ENCODE results near the gene LDB3. TPM values are rescaled to one million over a fixed set of nuclear protein-coding genes. Genes with fewer than 3 reads are reported as not detected.

LDB3 gene
- polyA plus RNA-seq, 1 donor (not counting 4 experiments of a cell fraction or from before 2014, with no cell fraction given): 0.01 TPM

DNA sequence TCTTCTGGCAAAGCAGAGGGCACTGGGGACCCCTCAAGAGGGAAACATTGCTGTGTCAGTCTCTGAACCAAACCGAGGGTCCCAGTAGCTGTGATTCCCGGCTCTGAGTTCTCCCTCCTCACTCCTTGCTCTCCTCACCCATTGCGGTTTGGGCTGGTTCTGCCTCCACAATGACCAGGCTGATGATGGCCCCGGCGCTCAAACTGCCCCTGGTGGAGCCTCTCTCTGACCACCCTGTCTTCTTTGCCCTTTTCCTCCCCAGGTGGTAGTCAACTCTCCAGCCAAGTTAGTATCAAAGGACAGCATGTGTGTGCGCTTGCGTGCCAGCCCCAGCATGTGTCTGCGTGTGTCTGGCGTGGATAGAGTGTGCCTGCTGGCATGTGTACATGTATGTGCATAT is 17.1 kb downstream of the LDB3 start:
- Histone ChIP-seq H2AFZ (ENCODE audit: control insufficient read depth, low read length) (no peak overlapping the region), H3K4me1 (ENCODE audit: control insufficient read depth, extremely low read depth, insufficient read depth, low read length) (no peaks in the 10 kb centered on the region), H3K9me1 (ENCODE audit: control insufficient read depth, extremely low read depth, insufficient read depth, low read length) (no peaks in the 10 kb centered on the region), H3K4me3 (ENCODE audit: control insufficient read depth in 2 of 3, extremely low read depth in 1 of 3, insufficient read depth in 2 of 3, low read depth in 1 of 3, low read length in 3 of 3) (no peak overlapping the region), H3K9me3 (ENCODE audit: control insufficient read depth, low read depth, low read length) (no peaks in the 10 kb centered on the region), H3K4me2 (ENCODE audit: control insufficient read depth, extremely low read depth, insufficient read depth, low read depth, low read length) (no peak overlapping the region), H3K79me2 (ENCODE audit: control insufficient read depth, insufficient read depth, low read length) (no peaks in the 10 kb centered on the region), H3K27ac (ENCODE audit: control insufficient read depth, insufficient read depth, low read length) (no peak overlapping the region), H3K36me3 (ENCODE audit: control insufficient read depth in 2 of 2, extremely low read depth in 1 of 2, insufficient read depth in 2 of 2, low read length in 2 of 2) (no peaks in the 10 kb centered on the region), H4K20me1 (ENCODE audit: control insufficient read depth, extremely low read depth, insufficient read depth, low read length) (no peaks in the 10 kb centered on the region), H3K9ac (ENCODE audit: control insufficient read depth, extremely low read depth, insufficient read depth, low read length) (no peak overlapping the region), H3K27me3 (ENCODE audit: control insufficient read depth, extremely low read depth, insufficient read depth, low read length) (peaks cover 27% of the 10 kb centered on the region)
- dilution Hi-C loops (cut with MboI; ENCODE audit: extremely low pct_ligation_motif_present, low sequenced_read_pairs): no loop called here
- TF ChIP-seq, protein P1, sequence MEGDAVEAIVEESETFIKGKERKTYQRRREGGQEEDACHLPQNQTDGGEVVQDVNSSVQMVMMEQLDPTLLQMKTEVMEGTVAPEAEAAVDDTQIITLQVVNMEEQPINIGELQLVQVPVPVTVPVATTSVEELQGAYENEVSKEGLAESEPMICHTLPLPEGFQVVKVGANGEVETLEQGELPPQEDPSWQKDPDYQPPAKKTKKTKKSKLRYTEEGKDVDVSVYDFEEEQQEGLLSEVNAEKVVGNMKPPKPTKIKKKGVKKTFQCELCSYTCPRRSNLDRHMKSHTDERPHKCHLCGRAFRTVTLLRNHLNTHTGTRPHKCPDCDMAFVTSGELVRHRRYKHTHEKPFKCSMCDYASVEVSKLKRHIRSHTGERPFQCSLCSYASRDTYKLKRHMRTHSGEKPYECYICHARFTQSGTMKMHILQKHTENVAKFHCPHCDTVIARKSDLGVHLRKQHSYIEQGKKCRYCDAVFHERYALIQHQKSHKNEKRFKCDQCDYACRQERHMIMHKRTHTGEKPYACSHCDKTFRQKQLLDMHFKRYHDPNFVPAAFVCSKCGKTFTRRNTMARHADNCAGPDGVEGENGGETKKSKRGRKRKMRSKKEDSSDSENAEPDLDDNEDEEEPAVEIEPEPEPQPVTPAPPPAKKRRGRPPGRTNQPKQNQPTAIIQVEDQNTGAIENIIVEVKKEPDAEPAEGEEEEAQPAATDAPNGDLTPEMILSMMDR (optimal IDR thresholded peaks at IDR 0.05 in 1 of 3, IDR thresholded peaks at IDR 0.05 in 1 of 3, conservative IDR thresholded peaks at IDR 0.05 in 1 of 3; ENCODE audit: extremely low read depth in 1 of 3, insufficient read depth in 2 of 3, low read length in 3 of 3): no peak
- TF ChIP-seq EZH2 (IDR thresholded peaks at IDR 0.05; ENCODE audit: low read length): no peak
- DNase-seq (ENCODE audit: low read depth, low spot score): no peak
- FAIRE-seq: no peak

DNA sequence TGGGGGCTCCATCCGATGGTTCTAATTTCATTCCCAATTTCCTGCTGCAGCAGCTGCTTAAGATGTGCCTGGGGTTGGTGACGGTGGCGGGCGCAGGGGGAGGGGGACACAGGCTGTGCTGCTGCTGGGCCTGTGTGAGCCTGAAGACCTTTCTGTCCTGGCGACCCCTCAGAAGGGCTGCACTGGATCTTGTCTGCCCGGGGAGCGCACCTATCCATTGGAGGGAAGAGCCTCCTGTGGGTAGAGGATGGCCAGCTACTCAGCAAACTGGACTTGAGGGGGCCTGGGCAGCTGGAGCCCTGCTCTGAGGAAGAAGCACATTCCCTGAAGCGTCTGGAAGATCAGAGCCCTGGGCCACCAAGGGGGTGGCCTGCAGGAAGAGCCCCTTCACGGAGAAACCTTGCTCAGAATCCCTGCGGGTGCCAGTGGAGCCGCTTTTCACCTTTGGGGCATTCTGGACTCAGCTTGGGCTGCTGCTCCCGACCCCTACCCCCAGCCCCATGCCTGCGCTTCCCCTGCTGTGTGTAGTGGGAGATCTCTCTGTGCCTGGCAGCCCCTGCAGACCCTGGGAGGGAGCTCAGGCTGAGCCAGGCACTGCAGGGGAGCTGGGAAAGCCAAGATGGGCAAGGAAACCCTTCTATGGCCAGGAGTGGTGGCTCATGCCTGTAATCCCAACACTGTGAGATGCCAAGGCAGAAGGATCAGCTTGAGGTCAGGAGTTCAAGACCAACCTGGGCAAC is 17.8 kb downstream of the LDB3 start:
- Histone ChIP-seq H3K79me2 (ENCODE audit: control insufficient read depth, insufficient read depth, low read length) (no peaks in the 10 kb centered on the region), H3K27ac (ENCODE audit: control insufficient read depth, insufficient read depth, low read length) (no peak overlapping the region), H3K9me3 (ENCODE audit: control insufficient read depth, low read depth, low read length) (no peaks in the 10 kb centered on the region), H3K9me1 (ENCODE audit: control insufficient read depth, extremely low read depth, insufficient read depth, low read length) (no peaks in the 10 kb centered on the region), H3K27me3 (ENCODE audit: control insufficient read depth, extremely low read depth, insufficient read depth, low read length) (peaks cover 31% of the 10 kb centered on the region), H3K36me3 (ENCODE audit: control insufficient read depth in 2 of 2, extremely low read depth in 1 of 2, insufficient read depth in 2 of 2, low read length in 2 of 2) (no peaks in the 10 kb centered on the region), H4K20me1 (ENCODE audit: control insufficient read depth, extremely low read depth, insufficient read depth, low read length) (no peaks in the 10 kb centered on the region), H3K4me3 (ENCODE audit: control insufficient read depth in 2 of 3, extremely low read depth in 1 of 3, insufficient read depth in 2 of 3, low read depth in 1 of 3, low read length in 3 of 3) (no peak overlapping the region), H3K9ac (ENCODE audit: control insufficient read depth, extremely low read depth, insufficient read depth, low read length) (no peak overlapping the region), H2AFZ (ENCODE audit: control insufficient read depth, low read length) (no peak overlapping the region), H3K4me2 (ENCODE audit: control insufficient read depth, extremely low read depth, insufficient read depth, low read depth, low read length) (no peak overlapping the region), H3K4me1 (ENCODE audit: control insufficient read depth, extremely low read depth, insufficient read depth, low read length) (no peaks in the 10 kb centered on the region)
- TF ChIP-seq, protein P1 (optimal IDR thresholded peaks at IDR 0.05 in 1 of 3, IDR thresholded peaks at IDR 0.05 in 1 of 3, conservative IDR thresholded peaks at IDR 0.05 in 1 of 3; ENCODE audit: extremely low read depth in 1 of 3, insufficient read depth in 2 of 3, low read length in 3 of 3): no peak
- no peak for TF ChIP-seq EZH2 (IDR thresholded peaks at IDR 0.05; ENCODE audit: low read length)
- dilution Hi-C loops (cut with MboI; ENCODE audit: extremely low pct_ligation_motif_present, low sequenced_read_pairs): no loop called here
- DNase-seq (ENCODE audit: low read depth, low spot score): no peak
- FAIRE-seq: no peak

All from keratinocyte (primary cell).